HG03135 (cell line): Measurements from ENCODE around the gene PERCC1.

Source experiments
- ATAC-seq: cut with Tn5 transposase; IDR thresholded peaks from one replicate; pipeline ENCODE4 v1.9.1; 2021; ENCODE audit warnings: mild to moderate bottlenecking, moderate library complexity; ENCODE audit not compliant: unreplicated experiment

The PERCC1 gene

GRCh38 chr16:1408171-1408837, 22.6 kb upstream of the PERCC1 start:
- ATAC-seq = peak; percentile 81

DNA sequence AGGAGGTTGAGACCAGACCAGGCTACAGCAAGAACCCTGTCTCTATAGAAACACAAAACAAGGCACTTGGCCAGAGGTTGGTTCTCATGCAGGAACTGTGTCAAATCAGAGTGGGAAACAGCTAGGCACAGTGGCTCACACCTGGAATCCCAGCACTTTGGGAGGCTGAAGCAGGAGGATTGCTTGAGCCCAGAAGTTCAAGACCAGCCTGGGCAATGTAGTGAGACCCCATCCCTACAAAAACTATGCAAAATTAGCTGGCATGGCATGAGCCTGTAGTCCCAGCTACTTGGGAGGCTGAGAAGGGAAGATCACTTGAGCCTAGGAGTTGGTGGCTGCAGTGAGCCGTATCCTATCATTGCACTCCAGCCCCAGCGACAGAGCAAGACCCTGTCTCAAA, 18.0 kb upstream of the PERCC1 start:
- ATAC-seq = no peak

GRCh38 chr16:1413684-1414531, 17.0 kb upstream of the PERCC1 start:
- ATAC-seq = no peak

- ATAC-seq = no peak
Measured at GRCh38 chr16:1414532-1415260, 16.2 kb upstream of the PERCC1 start, which contains the start of gene UNKL. Gene UNKL (minus strand): TSS chr16:1414704. CDS start chr16:1414691, 13 bp downstream.

DNA sequence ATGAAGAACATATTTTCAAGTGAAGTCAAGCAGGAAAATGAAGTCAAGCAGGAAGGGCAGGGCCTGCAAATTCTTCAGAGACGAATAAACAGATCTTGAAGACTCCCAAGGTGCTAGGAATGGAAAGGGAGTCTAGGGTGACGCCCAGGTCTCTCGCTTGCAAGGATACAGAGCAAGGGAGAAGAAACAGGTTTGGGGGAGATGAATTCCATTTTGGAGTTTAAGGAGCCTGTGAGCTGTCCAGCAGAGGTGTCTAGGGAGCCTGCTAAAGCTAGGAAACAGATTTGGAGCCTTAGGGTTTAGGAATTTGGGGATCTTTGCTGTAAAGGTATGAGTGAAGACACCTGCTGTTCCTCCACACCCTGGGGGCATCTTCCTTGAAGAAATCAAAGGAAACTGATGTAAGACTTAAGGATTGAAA, 14.3 kb upstream of the PERCC1 start:
- ATAC-seq = no peak

DNA sequence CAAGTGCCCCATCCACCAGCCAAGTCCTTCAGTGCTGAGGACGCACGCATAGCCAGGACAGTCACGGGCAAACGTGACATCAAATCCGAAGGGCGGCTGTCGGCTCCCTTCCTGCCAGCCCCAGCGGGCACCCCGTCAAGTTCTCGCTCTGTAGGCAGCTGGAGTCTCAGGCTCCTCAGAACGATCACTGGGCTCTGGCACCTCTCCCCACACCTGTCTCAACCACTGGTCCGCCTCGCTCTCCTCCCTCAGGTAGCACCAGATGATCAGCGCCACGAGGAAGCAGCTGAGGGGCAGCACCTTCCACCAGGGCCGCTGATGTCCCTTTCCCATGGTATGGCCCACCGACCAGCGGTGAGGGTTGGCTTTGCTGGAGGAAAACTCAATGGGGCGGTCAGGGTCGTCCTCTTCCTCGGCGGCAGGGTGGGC, 10.8 kb upstream of the PERCC1 start:
- peak; percentile 13 for ATAC-seq

GRCh38 chr16:1422076-1422475, 8.8 kb upstream of the PERCC1 start:
- no peak for ATAC-seq

DNA sequence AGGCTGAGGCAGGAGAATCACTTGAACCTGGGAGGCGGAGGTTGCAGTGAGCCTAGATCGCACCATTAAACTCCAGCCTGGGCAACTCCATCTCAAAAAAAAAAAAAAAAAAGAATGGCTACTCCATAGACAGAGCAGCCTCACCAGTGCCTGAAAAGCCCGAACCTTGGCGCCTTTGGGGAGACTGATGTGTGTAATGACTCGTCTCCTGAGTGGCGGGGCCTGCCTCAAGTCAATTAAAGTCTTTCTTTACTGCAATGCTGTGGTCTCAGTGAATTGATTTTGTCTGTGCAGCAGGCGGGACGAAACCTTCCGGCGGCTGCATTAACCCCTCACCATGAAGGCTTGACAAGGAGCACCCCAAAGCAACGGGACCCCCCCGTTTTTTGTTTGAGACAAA, 6.8 kb upstream of the PERCC1 start:
- ATAC-seq = no peak

DNA sequence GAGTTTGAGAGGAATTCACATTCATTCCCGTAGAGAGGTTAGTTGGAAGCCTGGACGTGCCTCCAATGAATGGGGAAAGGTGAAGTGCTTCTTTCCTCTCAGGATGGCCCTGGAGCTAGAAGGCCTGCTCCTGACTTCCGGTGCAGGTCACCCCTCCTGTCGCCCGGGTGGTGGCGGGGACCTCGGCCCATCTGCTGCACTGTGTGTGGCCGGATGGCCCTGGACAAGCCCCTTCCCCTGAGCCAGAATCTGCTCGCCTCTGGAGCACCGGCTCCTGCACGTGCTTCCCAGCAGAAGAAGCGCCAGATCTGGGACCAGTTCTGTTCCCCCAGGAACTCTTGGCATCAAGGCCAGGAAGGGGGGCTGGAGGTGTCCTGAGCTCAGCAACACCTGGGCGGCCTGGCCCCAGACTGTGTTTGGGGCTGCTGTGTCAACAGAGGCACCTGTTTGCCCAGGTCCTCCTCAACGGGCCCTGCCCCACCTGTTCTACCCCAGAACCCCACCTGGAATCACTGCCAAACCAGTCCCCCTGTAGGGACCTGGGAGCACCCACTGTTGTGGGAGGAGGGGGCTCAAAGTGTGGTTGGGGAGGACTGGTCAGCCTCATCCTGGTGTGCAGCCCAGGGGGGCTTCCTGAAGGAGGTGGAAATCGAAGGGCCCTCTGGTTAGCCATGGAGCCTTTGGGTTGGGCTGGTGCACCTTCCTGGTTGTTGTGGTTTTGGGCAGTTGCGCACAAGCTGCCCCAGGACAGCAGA, 5.1 kb upstream of the PERCC1 start:
- no peak for ATAC-seq

DNA sequence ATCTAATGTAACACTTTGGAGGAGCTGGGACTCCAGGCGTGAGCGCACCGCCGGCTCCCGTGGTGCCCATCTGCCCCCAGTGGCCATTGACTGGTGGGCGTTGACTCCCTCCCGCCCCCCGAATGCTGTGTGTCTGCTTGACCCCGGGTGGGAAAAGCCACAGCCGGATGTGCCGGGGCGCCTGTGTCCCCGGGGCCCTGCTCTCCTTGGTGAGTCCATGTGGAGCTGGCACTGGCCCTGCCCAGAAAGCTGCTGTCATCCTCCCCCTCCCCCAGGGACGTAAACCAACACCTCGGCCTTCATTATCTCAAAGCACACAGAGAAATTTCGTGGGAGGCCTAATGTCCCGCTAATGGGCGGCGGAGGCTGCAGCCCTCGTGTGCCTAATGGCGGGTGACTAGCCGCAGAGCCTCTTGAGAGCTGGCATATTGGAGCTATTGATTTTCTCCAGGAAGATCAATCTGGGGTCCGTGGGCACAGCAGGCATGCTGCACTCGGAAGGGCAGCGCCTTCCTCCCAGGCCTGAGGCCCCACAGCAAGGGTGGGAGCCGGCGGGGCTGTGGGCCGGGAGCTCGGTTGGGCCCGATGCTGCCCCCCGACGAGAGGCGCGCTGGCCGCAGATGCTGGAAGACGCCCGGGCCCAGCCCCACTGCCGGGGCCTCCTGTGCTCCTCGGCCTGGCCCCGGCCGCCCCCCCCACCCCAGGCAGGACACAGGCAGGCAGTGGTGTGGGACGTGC, 4.0 kb upstream of the PERCC1 start:
- no peak for ATAC-seq

GRCh38 chr16:1427473-1428461, 3.1 kb upstream of the PERCC1 start:
- ATAC-seq = no peak

DNA sequence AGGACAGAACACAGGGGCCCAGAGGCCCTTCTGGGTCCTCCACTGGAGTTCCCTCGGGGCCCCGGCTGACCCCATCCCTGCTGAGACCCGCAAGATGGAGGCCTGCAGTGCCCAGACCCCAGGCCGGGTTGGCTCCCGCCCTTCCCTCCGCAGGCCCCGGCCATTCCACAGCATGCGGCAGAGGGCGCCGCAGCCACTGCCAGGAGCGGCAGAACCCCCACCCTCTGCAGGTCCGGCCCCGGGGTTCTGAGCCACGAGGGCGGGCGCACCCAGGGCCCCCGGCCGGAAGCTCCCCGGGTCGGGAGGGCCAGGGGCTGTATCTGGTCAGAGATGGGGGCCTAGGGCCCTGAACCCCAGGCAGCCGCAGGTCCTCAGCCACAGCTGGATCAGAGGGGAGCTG, 2.4 kb upstream of the PERCC1 start:
- ATAC-seq = no peak

- ATAC-seq = no peak
Measured at GRCh38 chr16:1429012-1429411, 1.9 kb upstream of the PERCC1 start.

- ATAC-seq = no peak
Measured at GRCh38 chr16:1429631-1430030, 1.2 kb upstream of the PERCC1 start.

- ATAC-seq = no peak
Measured at GRCh38 chr16:1430214-1430758, 592 bp upstream of the PERCC1 start.

GRCh38 chr16:1431497-1432270, 806 bp downstream of the PERCC1 start:
- ATAC-seq = no peak

DNA sequence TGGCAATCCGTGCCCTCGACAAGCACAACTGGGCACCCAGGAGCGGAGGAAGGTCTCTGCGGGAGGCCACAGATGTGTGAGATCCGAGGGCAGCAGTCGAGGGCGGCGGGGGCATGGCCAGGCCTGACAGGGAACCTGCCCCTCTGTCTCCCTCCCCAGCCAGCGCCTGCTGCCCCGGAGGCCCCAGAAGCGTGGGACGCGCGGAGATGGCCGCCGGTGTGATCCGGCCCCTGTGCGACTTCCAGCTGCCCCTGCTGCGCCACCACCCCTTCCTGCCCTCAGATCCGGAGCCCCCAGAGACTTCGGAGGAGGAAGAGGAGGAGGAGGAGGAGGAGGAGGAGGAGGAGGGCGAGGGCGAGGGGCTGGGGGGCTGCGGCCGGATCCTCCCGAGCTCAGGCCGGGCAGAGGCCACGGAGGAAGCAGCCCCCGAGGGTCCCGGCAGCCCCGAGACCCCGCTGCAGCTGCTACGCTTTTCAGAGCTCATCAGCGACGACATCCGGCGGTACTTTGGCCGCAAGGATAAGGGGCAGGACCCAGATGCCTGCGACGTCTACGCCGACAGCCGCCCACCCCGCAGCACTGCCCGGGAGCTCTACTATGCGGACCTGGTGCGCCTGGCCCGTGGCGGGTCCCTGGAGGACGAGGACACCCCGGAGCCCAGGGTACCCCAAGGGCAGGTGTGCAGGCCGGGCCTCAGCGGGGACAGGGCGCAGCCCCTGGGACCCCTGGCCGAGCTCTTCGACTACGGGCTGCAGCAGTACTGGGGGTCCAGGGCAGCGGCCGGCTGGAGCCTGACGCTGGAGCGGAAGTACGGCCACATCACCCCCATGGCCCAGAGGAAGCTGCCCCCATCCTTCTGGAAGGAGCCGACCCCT, 1.7 kb downstream of the PERCC1 start:
- ATAC-seq = no peak
